ENCODE measurements around the gene ATP6V1B1.

ATP6V1B1 gene

DNA sequence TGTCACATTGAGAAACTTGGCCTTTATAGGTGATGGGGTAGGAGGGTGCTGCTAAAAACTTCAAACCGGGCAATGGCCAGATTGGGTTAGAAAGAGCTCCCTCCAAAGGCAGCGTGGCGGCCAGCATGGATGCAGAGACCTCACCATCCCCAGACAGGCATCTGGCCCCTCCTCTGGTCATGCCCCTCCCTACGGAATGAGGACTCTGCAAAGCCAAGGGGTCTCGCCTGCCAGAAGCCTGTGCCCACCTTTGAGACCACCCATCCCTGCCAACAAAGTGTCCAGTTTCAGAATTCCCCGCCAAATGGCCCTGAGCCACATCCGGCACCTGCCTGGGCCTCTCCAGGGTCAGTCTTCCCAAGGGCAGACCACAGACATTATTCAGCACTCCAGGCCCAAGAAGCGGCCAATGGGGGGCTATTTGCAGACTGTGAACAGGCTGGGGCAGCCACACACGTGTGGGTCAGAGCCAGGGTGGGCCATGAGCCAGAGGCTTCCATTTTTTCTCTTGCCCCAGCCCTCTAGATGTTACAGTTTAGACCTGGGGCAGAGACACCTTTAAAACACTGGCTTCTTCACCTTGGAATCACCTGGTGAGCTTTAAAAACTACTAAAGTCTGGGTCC lies 4.2 kb upstream of the ATP6V1B1 start:
- Histone ChIP-seq H3K27me3 (ENCODE audit: control insufficient read depth in 1 of 2, insufficient read depth in 2 of 2, low read length in 2 of 2) (peaks cover 0 to 6% of the 10 kb centered on the region in 2 donors), H3K36me3 (ENCODE audit: insufficient read depth, low read length) (no peaks in the 10 kb centered on the region), H3K27ac (ENCODE audit: low read depth, low read length) (no peak overlapping the region), H3K4me3 (ENCODE audit: low read depth in 1 of 2, low read length in 2 of 2) (no peak overlapping the region), H3K4me1 (ENCODE audit: insufficient read depth, low read length) (no peaks in the 10 kb centered on the region), H3K9me3 (ENCODE audit: low read length) (no peaks in the 10 kb centered on the region), H3K9ac (ENCODE audit: low read length) (no peak overlapping the region)

GRCh38 chr2:70932631-70933230 lies 3.0 kb upstream of the ATP6V1B1 start:
- Histone ChIP-seq H3K4me3 (ENCODE audit: low read depth in 1 of 2, low read length in 2 of 2) (no peak overlapping the region), H3K36me3 (ENCODE audit: insufficient read depth, low read length) (no peaks in the 10 kb centered on the region), H3K27ac (ENCODE audit: low read depth, low read length) (no peak overlapping the region), H3K4me1 (ENCODE audit: insufficient read depth, low read length) (no peaks in the 10 kb centered on the region), H3K9me3 (ENCODE audit: low read length) (no peaks in the 10 kb centered on the region), H3K27me3 (ENCODE audit: control insufficient read depth in 1 of 2, insufficient read depth in 2 of 2, low read length in 2 of 2) (peaks cover 0 to 7% of the 10 kb centered on the region in 2 donors), H3K9ac (ENCODE audit: low read length) (no peak overlapping the region)

DNA sequence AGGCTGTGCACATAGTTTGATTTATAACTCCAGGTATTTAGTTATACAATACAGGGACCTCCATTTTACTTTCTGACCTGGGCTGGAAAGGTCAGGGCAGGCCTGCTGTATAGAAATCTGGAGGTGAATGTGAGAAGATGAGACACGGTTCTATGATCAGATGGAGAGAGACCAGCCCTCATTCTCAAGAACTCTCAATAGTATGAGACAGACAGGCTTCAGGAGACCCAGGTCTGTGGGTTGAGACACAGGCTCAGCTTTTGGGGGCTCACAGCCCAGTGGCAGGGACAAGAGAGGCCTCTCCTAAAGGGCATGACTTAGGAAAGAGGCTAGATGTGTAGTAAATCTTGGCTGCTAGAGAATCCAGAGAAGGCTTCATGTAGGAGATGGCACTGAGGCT lies 719 bp upstream of the ATP6V1B1 start:
- Histone ChIP-seq H3K9ac (ENCODE audit: low read length) (no peak overlapping the region), H3K27ac (ENCODE audit: low read depth, low read length) (no peak overlapping the region), H3K4me3 (ENCODE audit: low read depth in 1 of 2, low read length in 2 of 2) (no peak overlapping the region), H3K9me3 (ENCODE audit: low read length) (no peaks in the 10 kb centered on the region), H3K4me1 (ENCODE audit: insufficient read depth, low read length) (no peaks in the 10 kb centered on the region), H3K27me3 (ENCODE audit: control insufficient read depth in 1 of 2, insufficient read depth in 2 of 2, low read length in 2 of 2) (peaks cover 0 to 22% of the 10 kb centered on the region in 2 donors), H3K36me3 (ENCODE audit: insufficient read depth, low read length) (no peaks in the 10 kb centered on the region)

- no peaks in the 10 kb centered on the region for H3K9me3 ChIP-seq (ENCODE audit: low read length)
- no peak overlapping the region for H3K9ac ChIP-seq (ENCODE audit: low read length)
- no peak overlapping the region for H3K27ac ChIP-seq (ENCODE audit: low read depth, low read length)
- no peak overlapping the region for H3K4me3 ChIP-seq (ENCODE audit: low read depth in 1 of 2, low read length in 2 of 2)
- no peaks in the 10 kb centered on the region for H3K36me3 ChIP-seq (ENCODE audit: insufficient read depth, low read length)
- no peaks in the 10 kb centered on the region for H3K4me1 ChIP-seq (ENCODE audit: insufficient read depth, low read length)
- peaks cover 0 to 22% of the 10 kb centered on the region in 2 donors for H3K27me3 ChIP-seq (ENCODE audit: control insufficient read depth in 1 of 2, insufficient read depth in 2 of 2, low read length in 2 of 2)
Measured at GRCh38 chr2:70936165-70936978, 672 bp downstream of the ATP6V1B1 start.

DNA sequence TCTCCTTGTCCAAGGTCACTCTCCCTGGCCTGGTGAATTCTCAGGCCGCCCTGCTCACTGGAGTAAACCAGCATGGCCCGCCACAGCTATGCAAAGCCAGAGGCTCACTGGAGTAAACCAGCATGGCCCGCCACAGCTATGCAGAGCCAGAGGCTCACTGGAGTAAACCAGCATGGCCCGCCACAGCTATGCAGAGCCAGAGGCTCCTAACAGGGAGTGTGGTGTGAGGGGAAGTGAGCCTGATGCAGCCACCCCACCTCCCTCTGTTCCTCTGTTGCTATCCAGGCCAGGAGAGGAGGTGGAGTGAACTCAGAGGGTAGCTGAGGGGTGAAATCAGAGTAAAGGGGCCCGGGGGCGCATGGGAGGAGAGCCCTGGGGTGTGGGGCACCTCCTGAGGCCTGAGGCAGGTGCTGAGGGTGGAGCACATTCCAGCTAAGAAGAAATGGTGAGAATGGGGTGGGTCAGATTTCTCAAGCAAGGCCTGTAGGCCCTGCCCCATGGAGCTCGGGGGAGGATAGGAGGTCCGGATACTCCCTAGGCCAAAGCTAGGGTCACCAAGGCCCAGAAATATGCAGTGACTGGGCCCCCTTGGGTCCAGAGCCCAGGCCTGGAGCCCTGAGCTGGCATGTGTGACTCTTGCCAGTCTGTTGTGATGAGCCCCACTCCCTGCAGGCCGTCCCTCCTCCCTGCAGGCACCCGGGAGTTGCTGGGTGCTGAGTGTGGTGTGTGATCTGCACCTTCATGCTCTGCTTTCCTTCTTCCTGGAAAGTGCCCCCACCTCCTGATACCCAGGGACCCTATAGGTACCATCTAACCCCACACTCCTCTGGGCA lies 1.5 kb downstream of the ATP6V1B1 start:
- Histone ChIP-seq H3K27me3 (ENCODE audit: control insufficient read depth in 1 of 2, insufficient read depth in 2 of 2, low read length in 2 of 2) (peaks cover 0 to 18% of the 10 kb centered on the region in 2 donors), H3K4me1 (ENCODE audit: insufficient read depth, low read length) (no peaks in the 10 kb centered on the region), H3K36me3 (ENCODE audit: insufficient read depth, low read length) (no peaks in the 10 kb centered on the region), H3K9me3 (ENCODE audit: low read length) (no peaks in the 10 kb centered on the region), H3K4me3 (ENCODE audit: low read depth in 1 of 2, low read length in 2 of 2) (no peak overlapping the region), H3K9ac (ENCODE audit: low read length) (no peak overlapping the region), H3K27ac (ENCODE audit: low read depth, low read length) (no peak overlapping the region)

- Histone ChIP-seq H3K9ac (ENCODE audit: low read length) (no peak overlapping the region), H3K36me3 (ENCODE audit: insufficient read depth, low read length) (no peaks in the 10 kb centered on the region), H3K4me1 (ENCODE audit: insufficient read depth, low read length) (no peaks in the 10 kb centered on the region), H3K27me3 (ENCODE audit: control insufficient read depth in 1 of 2, insufficient read depth in 2 of 2, low read length in 2 of 2) (peaks cover 0 to 16% of the 10 kb centered on the region in 2 donors), H3K9me3 (ENCODE audit: low read length) (no peaks in the 10 kb centered on the region), H3K4me3 (ENCODE audit: low read depth in 1 of 2, low read length in 2 of 2) (no peak overlapping the region), H3K27ac (ENCODE audit: low read depth, low read length) (no peak overlapping the region)
Measured at GRCh38 chr2:70937866-70938585, 2.3 kb downstream of the ATP6V1B1 start.

DNA sequence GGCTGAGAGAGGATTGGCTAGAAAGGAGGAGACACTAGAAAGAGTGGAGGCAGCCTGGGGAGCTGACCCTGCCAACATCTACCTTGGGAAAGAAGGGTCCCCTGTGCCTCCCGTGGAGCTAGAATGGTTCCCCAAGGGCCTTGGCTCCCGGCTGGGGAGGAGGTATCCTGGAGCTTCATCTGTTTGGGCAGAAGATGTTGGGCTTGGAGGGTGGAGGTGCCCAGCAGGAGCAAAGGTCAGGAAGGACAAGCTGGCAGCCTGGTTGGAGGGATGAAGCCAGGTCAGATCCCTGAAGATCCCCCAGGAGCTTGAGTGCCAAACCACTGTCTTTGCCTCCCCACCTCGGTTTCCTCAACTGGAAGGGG lies 2.9 kb downstream of the ATP6V1B1 start:
- Histone ChIP-seq H3K27ac (ENCODE audit: low read depth, low read length) (no peak overlapping the region), H3K4me3 (ENCODE audit: low read depth in 1 of 2, low read length in 2 of 2) (no peak overlapping the region), H3K27me3 (ENCODE audit: control insufficient read depth in 1 of 2, insufficient read depth in 2 of 2, low read length in 2 of 2) (peaks cover 0 to 16% of the 10 kb centered on the region in 2 donors), H3K9me3 (ENCODE audit: low read length) (no peaks in the 10 kb centered on the region), H3K4me1 (ENCODE audit: insufficient read depth, low read length) (no peaks in the 10 kb centered on the region), H3K9ac (ENCODE audit: low read length) (no peak overlapping the region), H3K36me3 (ENCODE audit: insufficient read depth, low read length) (no peaks in the 10 kb centered on the region)

DNA sequence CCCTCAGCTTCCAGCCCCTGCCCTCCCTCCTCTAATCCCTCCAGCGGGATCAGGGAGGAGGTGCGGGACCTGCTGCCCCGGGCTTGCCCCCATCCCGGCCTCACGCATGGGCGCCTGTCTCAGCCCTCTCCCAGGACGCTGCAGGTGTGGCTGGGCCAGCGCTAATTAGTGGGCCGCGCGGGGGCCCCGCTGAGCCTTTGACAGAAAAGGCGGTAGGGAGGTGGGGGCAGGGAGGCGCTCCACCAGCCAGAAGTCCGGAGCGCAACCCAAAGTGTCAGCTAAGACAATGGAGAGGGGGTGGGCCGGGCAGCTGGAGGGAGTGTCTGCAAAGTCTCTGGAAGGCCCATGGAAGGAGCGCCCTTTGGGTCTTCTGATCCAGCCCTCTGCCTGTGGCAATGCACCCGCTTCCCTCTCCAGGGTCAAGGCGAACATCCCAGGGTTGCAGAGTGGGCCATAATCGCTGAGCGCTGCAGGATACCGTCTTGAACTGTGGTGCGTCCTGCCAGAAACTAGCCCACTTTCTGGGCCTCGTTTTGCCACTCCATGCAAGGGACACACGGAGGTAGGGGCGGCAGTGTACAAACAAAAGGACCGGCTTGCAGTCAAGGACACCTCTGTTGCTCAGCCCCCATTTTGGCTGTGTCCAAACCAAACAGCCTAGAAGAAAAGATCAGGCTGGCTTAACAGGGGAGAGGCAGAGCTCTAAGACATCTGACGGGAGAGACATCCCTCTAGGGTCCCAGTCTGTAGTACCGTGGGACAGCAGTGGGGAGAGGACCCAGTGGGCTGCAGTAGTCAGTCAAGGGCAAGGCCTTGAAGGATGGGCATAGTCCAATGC lies 3.5 kb downstream of the ATP6V1B1 start:
- Histone ChIP-seq H3K4me3 (ENCODE audit: low read depth in 1 of 2, low read length in 2 of 2) (no peak overlapping the region), H3K4me1 (ENCODE audit: insufficient read depth, low read length) (no peaks in the 10 kb centered on the region), H3K36me3 (ENCODE audit: insufficient read depth, low read length) (no peaks in the 10 kb centered on the region), H3K27me3 (ENCODE audit: control insufficient read depth in 1 of 2, insufficient read depth in 2 of 2, low read length in 2 of 2) (peaks cover 0 to 16% of the 10 kb centered on the region in 2 donors), H3K9me3 (ENCODE audit: low read length) (no peaks in the 10 kb centered on the region), H3K9ac (ENCODE audit: low read length) (no peak overlapping the region), H3K27ac (ENCODE audit: low read depth, low read length) (no peak overlapping the region)

DNA sequence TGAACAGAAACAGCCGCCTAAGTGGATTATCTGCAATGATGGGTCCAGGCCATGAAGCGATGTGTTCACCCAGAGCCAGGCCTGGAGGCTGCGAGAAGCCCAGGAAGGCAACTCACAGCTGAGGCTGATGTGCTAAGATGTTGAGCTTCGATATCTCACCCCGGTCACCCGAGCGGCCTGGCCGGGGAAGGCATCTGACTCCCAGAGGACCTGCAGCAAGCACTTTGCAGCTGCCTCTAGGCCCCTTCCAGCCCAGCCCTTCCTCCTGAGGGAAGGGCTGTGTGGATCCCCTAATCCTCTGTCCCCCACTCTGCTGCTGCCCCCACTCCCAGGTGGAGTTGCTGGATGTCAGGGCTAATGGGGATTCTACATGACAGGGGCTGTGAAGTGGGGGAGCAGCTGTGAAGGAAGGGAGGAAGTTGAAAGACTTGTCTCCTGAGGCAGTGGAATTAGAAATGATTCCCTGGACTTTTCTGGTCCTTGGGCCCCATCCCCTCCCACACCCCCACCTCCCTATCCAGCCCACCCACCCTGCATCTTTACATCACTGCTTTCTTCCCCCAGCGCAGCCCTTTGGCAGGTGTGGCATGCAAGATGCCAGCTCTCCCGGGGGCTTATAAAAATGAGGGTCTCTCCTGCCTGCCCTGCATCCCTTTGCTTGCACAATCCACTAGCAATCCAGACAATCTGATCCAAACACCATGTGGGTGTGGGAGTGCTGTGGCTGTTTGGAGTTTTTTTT lies 4.3 kb downstream of the ATP6V1B1 start:
- no peaks in the 10 kb centered on the region for H3K4me1 ChIP-seq (ENCODE audit: insufficient read depth, low read length)
- H3K9me3 ChIP-seq (ENCODE audit: low read length) = no peaks in the 10 kb centered on the region
- H3K27me3 ChIP-seq (ENCODE audit: control insufficient read depth in 1 of 2, insufficient read depth in 2 of 2, low read length in 2 of 2) = peaks cover 0 to 16% of the 10 kb centered on the region in 2 donors
- no peak overlapping the region for H3K27ac ChIP-seq (ENCODE audit: low read depth, low read length)
- no peaks in the 10 kb centered on the region for H3K36me3 ChIP-seq (ENCODE audit: insufficient read depth, low read length)
- H3K4me3 ChIP-seq (ENCODE audit: low read depth in 1 of 2, low read length in 2 of 2) = no peak overlapping the region
- H3K9ac ChIP-seq (ENCODE audit: low read length) = no peak overlapping the region

DNA sequence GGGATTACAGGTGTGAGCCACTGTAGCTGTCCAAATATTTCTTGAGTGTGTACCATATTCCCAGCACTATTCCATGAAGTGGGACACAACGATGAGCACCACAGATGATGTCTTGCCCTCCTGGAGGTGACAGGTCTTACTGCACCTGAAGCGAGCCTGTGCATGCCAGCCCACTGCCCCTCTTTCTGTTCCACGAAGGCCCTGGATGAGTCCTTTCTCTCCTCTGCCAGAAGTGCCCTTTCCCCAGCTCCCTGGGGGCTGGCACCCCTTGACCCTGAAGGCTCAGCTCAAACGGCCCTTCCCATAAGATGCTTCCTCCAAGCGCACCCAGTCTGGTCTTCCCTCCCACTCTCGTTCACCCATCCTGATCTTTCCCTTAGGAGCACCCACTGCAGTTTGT lies 5.5 kb downstream of the ATP6V1B1 start:
- Histone ChIP-seq H3K36me3 (ENCODE audit: insufficient read depth, low read length) (no peaks in the 10 kb centered on the region), H3K4me1 (ENCODE audit: insufficient read depth, low read length) (no peaks in the 10 kb centered on the region), H3K4me3 (ENCODE audit: low read depth in 1 of 2, low read length in 2 of 2) (no peak overlapping the region), H3K9ac (ENCODE audit: low read length) (no peak overlapping the region), H3K27ac (ENCODE audit: low read depth, low read length) (no peak overlapping the region), H3K27me3 (ENCODE audit: control insufficient read depth in 1 of 2, insufficient read depth in 2 of 2, low read length in 2 of 2) (peaks cover 0 to 16% of the 10 kb centered on the region in 2 donors), H3K9me3 (ENCODE audit: low read length) (no peaks in the 10 kb centered on the region)
